Vagina (tissue), 2 donors: ENCODE data around the gene CATSPER3.

Experiments used
- CTCF ChIP-seq, 3 experiments: fragments of 450-650 bp in 2 of 3; fragments of 200-600 bp in 1 of 3; sonication (generic) in 1 of 3; IDR thresholded peaks; one replicate each; pipeline ENCODE4 v1.5.1; 2017 to 2019; ENCODE audit warnings: antibody characterized with exemption in 3 of 3, mild to moderate bottlenecking in 2 of 3, moderate library complexity in 2 of 3
- POLR2A ChIP-seq, 2 donors: fragments of 450-650 bp; IDR thresholded peaks; one replicate each; pipeline ENCODE4 v1.6.1; 2017; ENCODE audit warnings: antibody characterized with exemption in 2 of 2, mild to moderate bottlenecking in 2 of 2, moderate library complexity in 2 of 2

GRCh38 chr5:135041726-135042125 is 74.0 kb downstream of the CATSPER3 start:
- no peak for TF ChIP-seq CTCF (IDR thresholded peaks at IDR 0.05)
- TF ChIP-seq POLR2A (IDR thresholded peaks at IDR 0.05) = no peak
